HCT116 (cell line): ENCODE results near the gene XRCC2. TPM values are rescaled to one million over a fixed set of nuclear protein-coding genes. Genes with fewer than 3 reads are reported as not detected.

Experiments
- ATAC-seq: fragments of 200-7000 bp; cut with Tn5 transposase; 2 replicates; pipeline ENCODE4 v1.9.1; 2020; ENCODE audit warnings: mild to moderate bottlenecking, moderate library complexity
- BruUV-seq: library from RNA; stranded (reverse); fragments of 400-500 nt; replicated peaks from 2 replicates; lab custom pipeline; 2021; lab: Mats Ljungman, UMichigan
- CTCF ChIA-PET: fragments of 300-600 bp; sonication (Branson Sonifier 250); formaldehyde crosslinking; loops from one replicate; lab custom pipeline; 2021; ENCODE audit warnings: antibody characterized with exemption; lab: Charles Lee
- POLR2A ChIA-PET: fragments of 300-600, 350-600 bp; sonication (Branson Sonifier 250); formaldehyde crosslinking; loops from one replicate; lab custom pipeline; 2021; ENCODE audit warnings: antibody characterized with exemption; lab: Charles Lee
- RAD21 ChIA-PET, 2 experiments: fragments of 300-600 bp; sonication (Branson Sonifier 250); formaldehyde crosslinking; loops; one replicate each; lab custom pipeline; 2023; ENCODE audit warnings: low total read pairs in 2 of 2; ENCODE audit not compliant: uncharacterized antibody in 2 of 2, unreplicated experiment in 2 of 2, low non-redundant PET in 1 of 2; lab: Charles Lee
- DNase-seq: peaks from one replicate; pipeline ENCODE4 v3.0.0-alpha.2; 2010; ENCODE audit warnings: low read depth, low spot score
- H2AFZ ChIP-seq: fragments of 200-600 bp; shearing (Covaris generic), sonication (generic); 2 replicates; pipeline ENCODE4 v1.6.1; 2017; ENCODE audit warnings: low read depth, mixed run types, mixed read lengths, antibody characterized with exemption, low read length; ENCODE audit not compliant: poor library complexity, severe bottlenecking
- H3K27ac ChIP-seq: 2 replicates; pipeline ENCODE4 v1.5.1; 2012; ENCODE audit warnings: low read depth, low read length
- H3K27me3 ChIP-seq: fragments of 200-600 bp; sonication (generic); 2 replicates; pipeline ENCODE4 v1.6.1; 2016; ENCODE audit warnings: mixed run types, low read length, mixed read lengths; ENCODE audit not compliant: insufficient read depth
- H3K36me3 ChIP-seq, 2 experiments: fragments of 200-500 bp in 1 of 2; fragments of 200-600 bp in 1 of 2; sonication (Bioruptor generic) in 1 of 2; sonication (generic) in 1 of 2; 2 replicates each; pipeline versions ENCODE4 v1.5.1 to v1.6.1; 2014 to 2016; ENCODE audit warnings: low read length in 2 of 2, inconsistent platforms in 1 of 2, mixed read lengths in 1 of 2, mixed run types in 1 of 2; ENCODE audit not compliant: insufficient read depth in 2 of 2, control insufficient read depth in 1 of 2
- H3K4me1 ChIP-seq, 2 experiments: fragments of 200-600 bp in 1 of 2; sonication (generic) in 1 of 2; 2 replicates each; pipeline versions ENCODE4 v1.5.1 to v1.6.1; 2012 to 2017; ENCODE audit warnings: low read length in 2 of 2, inconsistent platforms in 1 of 2, mild to moderate bottlenecking in 1 of 2, mixed read lengths in 1 of 2, mixed run types in 1 of 2, moderate library complexity in 1 of 2; ENCODE audit not compliant: insufficient read depth in 2 of 2, control insufficient read depth in 1 of 2
- H3K4me2 ChIP-seq: fragments of 200-600 bp; sonication (generic); 2 replicates; pipeline ENCODE4 v1.6.1; 2017; ENCODE audit warnings: mixed run types, low read length, mixed read lengths
- H3K4me3 ChIP-seq, 2 experiments: fragments of 200-600 bp in 1 of 2; sonication (generic) in 1 of 2; replicated peaks in 1 of 2; 2 replicates each; pipeline ENCODE4 v1.5.1; 2011 to 2016; ENCODE audit warnings: low read length in 2 of 2, control low read depth in 1 of 2, low read depth in 1 of 2, mild to moderate bottlenecking in 1 of 2, mixed read lengths in 1 of 2, mixed run types in 1 of 2
- H3K79me2 ChIP-seq: fragments of 200-600 bp; sonication (generic); 2 replicates; pipeline ENCODE4 v1.6.1; 2017; ENCODE audit warnings: mild to moderate bottlenecking, mixed run types, low read length, moderate library complexity, mixed read lengths; ENCODE audit not compliant: insufficient read depth
- H3K9ac ChIP-seq: fragments of 200-600 bp; sonication (generic); 2 replicates; pipeline ENCODE4 v1.6.1; 2016; ENCODE audit warnings: low read length, mixed read lengths
- H3K9me2 ChIP-seq: fragments of 200-600 bp; sonication (generic), shearing (Covaris generic); 2 replicates; pipeline ENCODE4 v1.6.1; 2017; ENCODE audit warnings: mixed run types, mild to moderate bottlenecking, moderate library complexity; ENCODE audit not compliant: insufficient read depth
- H3K9me3 ChIP-seq, 2 experiments: fragments of 200-500 bp in 1 of 2; fragments of 200-600 bp in 1 of 2; sonication (Bioruptor generic) in 1 of 2; sonication (generic) in 1 of 2; 2 replicates each; pipeline ENCODE4 v1.6.1; 2014 to 2017; ENCODE audit warnings: low read length in 2 of 2, mixed read lengths in 2 of 2, inconsistent platforms in 1 of 2, low read depth in 1 of 2, mild to moderate bottlenecking in 1 of 2, mixed run types in 1 of 2, moderate library complexity in 1 of 2; ENCODE audit not compliant: control insufficient read depth in 1 of 2, insufficient read depth in 1 of 2
- H4K20me1 ChIP-seq: fragments of 200-600 bp; sonication (generic), shearing (Covaris generic); 2 replicates; pipeline ENCODE4 v1.6.1; 2017; ENCODE audit warnings: mixed run types, mild to moderate bottlenecking, moderate library complexity; ENCODE audit not compliant: insufficient read depth
- CBX3 ChIP-seq: IDR thresholded peaks from 2 replicates; pipeline ENCODE4 v1.6.1; 2012; ENCODE audit warnings: low read depth
- CEBPB ChIP-seq: IDR thresholded peaks from 2 replicates; pipeline ENCODE4 v1.6.1; 2012; ENCODE audit warnings: low read depth
- EZH2 ChIP-seq: fragments of 200-600 bp; sonication (generic); IDR thresholded peaks from 2 replicates; pipeline ENCODE4 v1.6.1; 2017; ENCODE audit warnings: antibody characterized with exemption, mixed run types
- POLR2A ChIP-seq: IDR thresholded peaks from 2 replicates; pipeline ENCODE4 v1.7.0; 2011; ENCODE audit warnings: borderline replicate concordance; ENCODE audit not compliant: insufficient read depth, insufficient read length; ENCODE audit errors: extremely low read depth
- POLR2AphosphoS5 ChIP-seq: IDR thresholded peaks from 2 replicates; pipeline ENCODE4 v1.6.1; 2011; ENCODE audit warnings: mild to moderate bottlenecking, low read depth, low read length, moderate library complexity
- RAD21 ChIP-seq: IDR thresholded peaks from 2 replicates; pipeline ENCODE4 v1.6.1; 2012; ENCODE audit warnings: low read depth, mild to moderate bottlenecking
- SIN3A ChIP-seq: IDR thresholded peaks from 2 replicates; pipeline ENCODE4 v1.6.1; 2012; ENCODE audit warnings: low read depth
- SRF ChIP-seq: IDR thresholded peaks from 2 replicates; pipeline ENCODE4 v1.6.1; 2012; ENCODE audit warnings: low read depth
- TCF7L2 ChIP-seq: IDR thresholded peaks from 2 replicates; pipeline ENCODE4 v1.7.0; 2011; ENCODE audit warnings: borderline replicate concordance, inconsistent platforms; ENCODE audit not compliant: insufficient read depth, insufficient read length; ENCODE audit errors: extremely low read depth
- ZFX ChIP-seq: fragments of 450-650 bp; IDR thresholded peaks from 2 replicates; pipeline ENCODE4 v1.6.1; 2017
- ZNF274 ChIP-seq: fragments of 200-500 bp; sonication (Bioruptor generic); IDR thresholded peaks from 2 replicates; pipeline ENCODE4 v1.6.1; 2014; ENCODE audit warnings: mild to moderate bottlenecking, low read depth, low read length, inconsistent platforms
- intact Hi-C: fragments of 100-400 bp; cut with micrococcal nuclease; formaldehyde crosslinking; loops from 2 replicates; pipeline ENCODE4 v1.10.0; 2022
- total RNA-seq: library from RNA; stranded (reverse); gene quantifications from one replicate; pipeline ENCODE4 v1.2.1, GENCODE V29; 2021; ENCODE audit not compliant: unreplicated experiment
- TF ChIP-seq, protein P1 (sequence below), 3 experiments: fragments of 200-600 bp in 1 of 3; sonication (generic) in 1 of 3; IDR thresholded peaks in 2 of 3; conservative IDR thresholded peaks in 1 of 3; 2 replicates each; pipeline ENCODE4 v1.5.1; 2012 to 2017; ENCODE audit warnings: low read depth in 2 of 3, low read length in 2 of 3, antibody characterized with exemption in 1 of 3, borderline replicate concordance in 1 of 3, control low read depth in 1 of 3, mild to moderate bottlenecking in 1 of 3, mixed read lengths in 1 of 3, mixed run types in 1 of 3, moderate library complexity in 1 of 3; ENCODE audit not compliant: insufficient read depth in 1 of 3
- TF ChIP-seq, protein P2 (sequence below): IDR thresholded peaks from 2 replicates; pipeline ENCODE4 v1.6.1; 2012; ENCODE audit warnings: low read depth
- TF ChIP-seq, protein P3 (sequence below): IDR thresholded peaks from 2 replicates; pipeline ENCODE4 v1.6.1; 2011; ENCODE audit warnings: mild to moderate bottlenecking, low read length, moderate library complexity; ENCODE audit not compliant: insufficient replicate concordance; ENCODE audit errors: extremely low read depth
- TF ChIP-seq, protein P4 (sequence below): IDR thresholded peaks from 2 replicates; pipeline ENCODE4 v1.6.1; 2012

Gene XRCC2
- total RNA-seq, 1 experiment from 2014 or later = 14.8 TPM

DNA sequence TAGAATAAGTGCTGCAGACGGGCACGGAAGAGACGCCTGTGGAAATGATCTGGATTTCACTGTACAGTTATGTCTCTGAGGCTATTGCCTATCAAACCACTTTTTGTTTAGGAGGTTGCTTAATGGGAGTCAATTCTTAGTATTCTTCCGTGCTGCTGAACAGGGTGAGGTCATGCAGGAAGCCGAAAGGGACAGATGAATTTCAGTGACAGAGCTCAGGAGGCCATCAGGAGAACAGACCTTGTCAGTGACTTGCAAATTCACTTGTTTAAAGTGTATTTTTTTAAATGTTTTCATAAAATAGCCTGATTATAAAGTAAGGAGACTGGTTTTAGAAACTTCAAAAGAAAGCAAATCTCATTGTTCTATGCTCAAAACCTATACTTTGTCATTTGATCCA is 58.9 kb downstream of the XRCC2 start:
- POLR2A ChIA-PET = no interaction called here
- BruUV-seq = no TSS peak
- no peak for ATAC-seq

More for the DNA sequence above, 58.9 kb downstream of the XRCC2 start:
- H4K20me1 ChIP-seq = no peaks in the 10 kb centered on the region
- no peaks in the 10 kb centered on the region for H3K27me3 ChIP-seq
- DNase-seq = no peak
- H3K4me1 ChIP-seq = no peaks in the 10 kb centered on the region
- H2AFZ ChIP-seq = no peak overlapping the region
- no peak overlapping the region for H3K27ac ChIP-seq
- CTCF ChIA-PET = no interaction called here
- intact Hi-C loops = no loop called here
- H3K9ac ChIP-seq = no peak overlapping the region
- TF ChIP-seq, protein P1, sequence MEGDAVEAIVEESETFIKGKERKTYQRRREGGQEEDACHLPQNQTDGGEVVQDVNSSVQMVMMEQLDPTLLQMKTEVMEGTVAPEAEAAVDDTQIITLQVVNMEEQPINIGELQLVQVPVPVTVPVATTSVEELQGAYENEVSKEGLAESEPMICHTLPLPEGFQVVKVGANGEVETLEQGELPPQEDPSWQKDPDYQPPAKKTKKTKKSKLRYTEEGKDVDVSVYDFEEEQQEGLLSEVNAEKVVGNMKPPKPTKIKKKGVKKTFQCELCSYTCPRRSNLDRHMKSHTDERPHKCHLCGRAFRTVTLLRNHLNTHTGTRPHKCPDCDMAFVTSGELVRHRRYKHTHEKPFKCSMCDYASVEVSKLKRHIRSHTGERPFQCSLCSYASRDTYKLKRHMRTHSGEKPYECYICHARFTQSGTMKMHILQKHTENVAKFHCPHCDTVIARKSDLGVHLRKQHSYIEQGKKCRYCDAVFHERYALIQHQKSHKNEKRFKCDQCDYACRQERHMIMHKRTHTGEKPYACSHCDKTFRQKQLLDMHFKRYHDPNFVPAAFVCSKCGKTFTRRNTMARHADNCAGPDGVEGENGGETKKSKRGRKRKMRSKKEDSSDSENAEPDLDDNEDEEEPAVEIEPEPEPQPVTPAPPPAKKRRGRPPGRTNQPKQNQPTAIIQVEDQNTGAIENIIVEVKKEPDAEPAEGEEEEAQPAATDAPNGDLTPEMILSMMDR (IDR thresholded peaks at IDR 0.05 in 2 of 3, conservative IDR thresholded peaks at IDR 0.05 in 1 of 3; ENCODE audit: borderline replicate concordance in 1 of 3, insufficient read depth in 1 of 3, low read depth in 2 of 3, low read length in 2 of 3) = no peak
- TF ChIP-seq CBX3 (no peak), TCF7L2 (no peak), RAD21 (no peak), ZFX (no peak), POLR2A (no peak), EZH2 (no peak), SRF (no peak), ZNF274 (no peak), CEBPB (no peak), POLR2AphosphoS5 (no peak), SIN3A (no peak)
- TF ChIP-seq, protein P2, sequence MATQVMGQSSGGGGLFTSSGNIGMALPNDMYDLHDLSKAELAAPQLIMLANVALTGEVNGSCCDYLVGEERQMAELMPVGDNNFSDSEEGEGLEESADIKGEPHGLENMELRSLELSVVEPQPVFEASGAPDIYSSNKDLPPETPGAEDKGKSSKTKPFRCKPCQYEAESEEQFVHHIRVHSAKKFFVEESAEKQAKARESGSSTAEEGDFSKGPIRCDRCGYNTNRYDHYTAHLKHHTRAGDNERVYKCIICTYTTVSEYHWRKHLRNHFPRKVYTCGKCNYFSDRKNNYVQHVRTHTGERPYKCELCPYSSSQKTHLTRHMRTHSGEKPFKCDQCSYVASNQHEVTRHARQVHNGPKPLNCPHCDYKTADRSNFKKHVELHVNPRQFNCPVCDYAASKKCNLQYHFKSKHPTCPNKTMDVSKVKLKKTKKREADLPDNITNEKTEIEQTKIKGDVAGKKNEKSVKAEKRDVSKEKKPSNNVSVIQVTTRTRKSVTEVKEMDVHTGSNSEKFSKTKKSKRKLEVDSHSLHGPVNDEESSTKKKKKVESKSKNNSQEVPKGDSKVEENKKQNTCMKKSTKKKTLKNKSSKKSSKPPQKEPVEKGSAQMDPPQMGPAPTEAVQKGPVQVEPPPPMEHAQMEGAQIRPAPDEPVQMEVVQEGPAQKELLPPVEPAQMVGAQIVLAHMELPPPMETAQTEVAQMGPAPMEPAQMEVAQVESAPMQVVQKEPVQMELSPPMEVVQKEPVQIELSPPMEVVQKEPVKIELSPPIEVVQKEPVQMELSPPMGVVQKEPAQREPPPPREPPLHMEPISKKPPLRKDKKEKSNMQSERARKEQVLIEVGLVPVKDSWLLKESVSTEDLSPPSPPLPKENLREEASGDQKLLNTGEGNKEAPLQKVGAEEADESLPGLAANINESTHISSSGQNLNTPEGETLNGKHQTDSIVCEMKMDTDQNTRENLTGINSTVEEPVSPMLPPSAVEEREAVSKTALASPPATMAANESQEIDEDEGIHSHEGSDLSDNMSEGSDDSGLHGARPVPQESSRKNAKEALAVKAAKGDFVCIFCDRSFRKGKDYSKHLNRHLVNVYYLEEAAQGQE = no peak
- TF ChIP-seq, protein P3, sequence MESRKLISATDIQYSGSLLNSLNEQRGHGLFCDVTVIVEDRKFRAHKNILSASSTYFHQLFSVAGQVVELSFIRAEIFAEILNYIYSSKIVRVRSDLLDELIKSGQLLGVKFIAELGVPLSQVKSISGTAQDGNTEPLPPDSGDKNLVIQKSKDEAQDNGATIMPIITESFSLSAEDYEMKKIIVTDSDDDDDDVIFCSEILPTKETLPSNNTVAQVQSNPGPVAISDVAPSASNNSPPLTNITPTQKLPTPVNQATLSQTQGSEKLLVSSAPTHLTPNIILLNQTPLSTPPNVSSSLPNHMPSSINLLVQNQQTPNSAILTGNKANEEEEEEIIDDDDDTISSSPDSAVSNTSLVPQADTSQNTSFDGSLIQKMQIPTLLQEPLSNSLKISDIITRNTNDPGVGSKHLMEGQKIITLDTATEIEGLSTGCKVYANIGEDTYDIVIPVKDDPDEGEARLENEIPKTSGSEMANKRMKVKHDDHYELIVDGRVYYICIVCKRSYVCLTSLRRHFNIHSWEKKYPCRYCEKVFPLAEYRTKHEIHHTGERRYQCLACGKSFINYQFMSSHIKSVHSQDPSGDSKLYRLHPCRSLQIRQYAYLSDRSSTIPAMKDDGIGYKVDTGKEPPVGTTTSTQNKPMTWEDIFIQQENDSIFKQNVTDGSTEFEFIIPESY = no peak
- TF ChIP-seq, protein P4, sequence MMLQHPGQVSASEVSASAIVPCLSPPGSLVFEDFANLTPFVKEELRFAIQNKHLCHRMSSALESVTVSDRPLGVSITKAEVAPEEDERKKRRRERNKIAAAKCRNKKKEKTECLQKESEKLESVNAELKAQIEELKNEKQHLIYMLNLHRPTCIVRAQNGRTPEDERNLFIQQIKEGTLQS = no peak
- RAD21 ChIA-PET = no interaction called here
- H3K4me3 ChIP-seq = no peak overlapping the region
- no peak overlapping the region for H3K4me2 ChIP-seq
- no peaks in the 10 kb centered on the region for H3K79me2 ChIP-seq
- H3K36me3 ChIP-seq = no peaks in the 10 kb centered on the region
- H3K9me3 ChIP-seq = no peaks in the 10 kb centered on the region
- no peaks in the 10 kb centered on the region for H3K9me2 ChIP-seq
